GM12892 (cell line): ENCODE data around the gene GPR180.

Source experiments
- POLR2A ChIP-seq: IDR thresholded peaks from 2 replicates; pipeline ENCODE4 v1.6.1; 2011; ENCODE audit warnings: low read depth, low read length, control low read depth
- POLR2AphosphoS5 ChIP-seq: IDR thresholded peaks from 2 replicates; pipeline ENCODE4 v1.6.1; 2011; ENCODE audit warnings: low read depth, low read length, control low read depth
- TAF1 ChIP-seq: IDR thresholded peaks from 2 replicates; pipeline ENCODE4 v1.6.1; 2011; ENCODE audit warnings: low read depth, mild to moderate bottlenecking, control low read depth, low read length, borderline replicate concordance

GRCh38 chr13:94568443-94568842 is 33.2 kb upstream of the GPR180 start:
- TF ChIP-seq POLR2AphosphoS5 (no peak), POLR2A (no peak), TAF1 (no peak)
